HepG2 (cell line): ENCODE measurements around the gene SEMA7A. TPM values are rescaled to one million over a fixed set of nuclear protein-coding genes. Genes with fewer than 3 reads are reported as not detected.
A peak's percentile ranks its signal among the peaks of the same experiment; 100 is the strongest.

ENCODE experiments used
- CCAR2 ChIP-seq: fragments of 200-400 bp; formaldehyde crosslinking; optimal IDR thresholded peaks from 2 replicates; pipeline ENCODE3; 2018; ENCODE audit warnings: low read depth, mild to moderate bottlenecking, low read length, moderate library complexity
- DMAP1 ChIP-seq: IDR thresholded peaks from 2 replicates; pipeline ENCODE4 v1.6.1; 2016
- HNF1B ChIP-seq: sonication (generic); formaldehyde crosslinking; IDR thresholded peaks from 2 replicates; pipeline ENCODE4 v1.5.1; 2020; ENCODE audit warnings: mild to moderate bottlenecking, moderate library complexity, missing genetic modification reagents
- SATB2 ChIP-seq: sonication (generic); formaldehyde crosslinking; IDR thresholded peaks from 2 replicates; pipeline ENCODE4 v1.5.0; 2020; ENCODE audit warnings: missing genetic modification reagents
- SRSF4 ChIP-seq: fragments of 200-400 bp; formaldehyde crosslinking; IDR thresholded peaks from one replicate; pipeline ENCODE4 v1.6.1; 2018; ENCODE audit warnings: mild to moderate bottlenecking, low read depth, low read length, moderate library complexity; ENCODE audit not compliant: poor library complexity, severe bottlenecking
- TFE3 ChIP-seq: IDR thresholded peaks from 2 replicates; pipeline ENCODE4 v1.6.1; 2016
- TRIM24 ChIP-seq: sonication (generic); formaldehyde crosslinking; IDR thresholded peaks from 2 replicates; pipeline ENCODE4 v1.8.0; 2022; ENCODE audit warnings: mild to moderate bottlenecking, missing genetic modification reagents
- ZNF235 ChIP-seq: sonication (generic); formaldehyde crosslinking; IDR thresholded peaks from 2 replicates; pipeline ENCODE4 v1.8.1; 2023; ENCODE audit warnings: mild to moderate bottlenecking, missing genetic modification reagents, borderline replicate concordance
- ZNF3 ChIP-seq: IDR thresholded peaks from 2 replicates; pipeline ENCODE4 v1.7.0; 2017; ENCODE audit warnings: inconsistent platforms
- ZNF597 ChIP-seq: sonication (generic); formaldehyde crosslinking; IDR thresholded peaks from 2 replicates; pipeline ENCODE4 v1.5.0; 2020; ENCODE audit warnings: missing genetic modification reagents
- ZNF704 ChIP-seq: sonication (generic); formaldehyde crosslinking; IDR thresholded peaks from 2 replicates; pipeline ENCODE4 v1.8.1; 2023; ENCODE audit warnings: mild to moderate bottlenecking, inconsistent platforms, moderate library complexity, missing genetic modification reagents, borderline replicate concordance
- ZNF768 ChIP-seq: sonication (generic); formaldehyde crosslinking; IDR thresholded peaks from 2 replicates; pipeline ENCODE4 v1.4.0; 2020; ENCODE audit warnings: missing genetic modification reagents
- polyA plus RNA-seq, 8 experiments: library from polyadenylated mRNA; depleted of rRNA in 3 of 8; stranded (reverse) in 7 of 8; unstranded in 1 of 8; fragments of >200 nt; fragmentation: Illumina TruSeq in 4 of 8; extraction: Trizol in 4 of 8; gene quantifications; 2 replicates each; pipeline versions ENCODE4 v1.2.1 to v1.2.3, GENCODE V29; 2011 to 2016; ENCODE audit warnings: low read depth in 4 of 8, missing spikeins in 1 of 8, mixed read lengths in 1 of 8; ENCODE audit not compliant: insufficient read depth in 1 of 8
- total RNA-seq, 5 experiments: library from RNA; depleted of rRNA; stranded (reverse); fragments of >200 nt; fragmentation: Illumina TruSeq; extraction: Trizol; gene quantifications; 2 replicates each; pipeline ENCODE4 v1.2.3, GENCODE V29; 2016; ENCODE audit warnings: low read depth in 1 of 5

Gene SEMA7A
- total and polyA plus RNA-seq, 2 of the 13 experiments (the other 11 are each of a cell fraction or from before 2014, with no cell fraction given): 9.0 to 15.8 TPM

GRCh38 chr15:74423431-74424257, 10.1 kb downstream of the SEMA7A start (continued):
- TF ChIP-seq HNF1B (0 out of 2 replicates have a peak, but pooled peaks have one; percentile 28), ZNF597 (CRISPR knock-in tag) (no peak), SRSF4 (no peak), DMAP1 (peak; percentile 17; the same call in 1 of the 2 replicates), ZNF235 (CRISPR knock-in tag) (no peak), ZNF3 (CRISPR knock-in tag) (no peak), CCAR2 (no peak), ZNF704 (CRISPR knock-in tag) (no peak), ZNF768 (CRISPR knock-in tag) (no peak), TRIM24 (no peak), TFE3 (CRISPR knock-in tag) (no peak), SATB2 (CRISPR knock-in tag) (no peak)
